Limb (tissue), 2 donors: ENCODE measurements around the gene OR6P1.

Experiments used
- DNase-seq, 2 donors: peaks; one replicate each; pipeline ENCODE4 v3.0.0-alpha.2; 2016; ENCODE audit errors: extremely low spot score in 2 of 2

The OR6P1 gene

GRCh38 chr1:158520021-158520420 is 50.4 kb downstream of the OR6P1 start:
- no peak for DNase-seq

GRCh38 chr1:158516966-158517365 is 53.4 kb downstream of the OR6P1 start:
- no peak for DNase-seq
